ENCODE measurements around the gene ERBB2.

ERBB2 gene

DNA sequence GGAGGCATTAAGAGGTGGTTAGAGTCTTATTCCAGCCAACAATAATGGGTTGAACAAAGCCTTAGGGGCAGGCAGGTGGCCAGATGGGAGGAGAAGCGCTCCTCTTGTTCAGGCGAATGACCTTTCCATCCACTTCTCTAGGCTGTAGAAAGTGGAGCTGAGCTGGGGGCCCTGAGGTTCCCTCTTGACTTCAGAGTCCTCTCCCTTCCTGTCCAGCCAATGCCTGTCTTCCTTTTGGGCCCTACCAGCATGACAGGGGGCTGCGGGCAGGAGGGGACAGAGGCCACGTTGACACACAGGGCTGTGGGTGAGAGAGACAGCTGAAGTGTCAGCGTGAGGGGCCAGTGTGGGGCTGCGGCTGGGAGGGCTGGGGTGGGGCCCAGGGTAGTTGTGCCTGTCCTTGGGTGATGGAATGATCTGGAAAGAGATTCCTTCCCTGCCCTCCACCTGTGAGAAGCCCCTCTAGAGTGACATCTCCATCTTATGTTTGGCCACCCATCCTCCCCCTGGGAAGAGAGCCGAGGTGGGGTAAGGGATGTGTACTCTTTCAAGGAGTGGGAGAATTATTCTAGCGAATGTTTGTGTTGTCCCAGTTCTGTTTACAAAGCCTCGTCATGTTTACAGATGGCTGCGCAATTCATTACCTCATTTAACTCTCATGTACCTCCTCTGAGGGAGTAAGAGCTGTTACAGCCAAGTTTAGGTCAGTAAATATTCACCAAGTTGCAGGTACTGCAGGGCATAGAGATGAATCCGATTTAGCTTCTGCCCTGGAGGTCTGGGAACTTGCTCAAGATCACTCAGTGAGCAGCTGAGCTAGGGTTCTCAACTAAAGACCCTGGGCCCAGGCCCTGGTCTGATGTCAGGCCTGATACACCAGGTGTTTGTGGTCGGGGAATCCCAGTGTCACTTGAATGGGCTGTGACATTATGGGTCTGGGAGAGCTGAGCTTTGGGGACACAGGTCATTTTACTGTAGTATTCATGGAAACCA is 3.3 kb downstream of the ERBB2 start:
- Histone ChIP-seq H3K4me1 (ENCODE audit: low read length) (peaks cover 27% of the 10 kb centered on the region), H3F3A (ENCODE audit: insufficient read depth, low read length) (no peaks in the 10 kb centered on the region), H3K9me3 (replicated peaks; ENCODE audit: insufficient read depth, low read length) (no peaks in the 10 kb centered on the region), H3K4me2 (ENCODE audit: low read depth, low read length) (peak overlapping the region; percentile 38; the same call in 1 of the 2 replicates), H3K27me3 (replicated peaks; ENCODE audit: insufficient read depth, low read length) (no peaks in the 10 kb centered on the region), H3K9ac (ENCODE audit: low read length) (no peak overlapping the region; the same call in 1 of the 2 replicates), H2AFZ (ENCODE audit: low read length) (peak overlapping the region; percentile 33), H3K27ac (ENCODE audit: low read length) (peak overlapping the region; percentile 61; the same call in 1 of the 2 replicates), H3K36me3 (replicated peaks; ENCODE audit: insufficient read depth, low read length) (no peaks in the 10 kb centered on the region), H4K20me1 (ENCODE audit: insufficient read depth, low read length) (no peaks in the 10 kb centered on the region), H3K4me3 (ENCODE audit: low read length) (no peak overlapping the region), H3K79me2 (ENCODE audit: low read length) (no peaks in the 10 kb centered on the region), H3K9me2 (replicated peaks; ENCODE audit: insufficient read depth, low read length) (no peaks in the 10 kb centered on the region)
- peak; percentile 78 for DNase-seq
- no peak for TF ChIP-seq EZH2 (optimal IDR thresholded peaks at IDR 0.05; ENCODE audit: low read depth, low read length)
- no peak for TF ChIP-seq EZH2phosphoT487 (IDR thresholded peaks at IDR 0.05; ENCODE audit: low read length)
- TF ChIP-seq, protein P1, sequence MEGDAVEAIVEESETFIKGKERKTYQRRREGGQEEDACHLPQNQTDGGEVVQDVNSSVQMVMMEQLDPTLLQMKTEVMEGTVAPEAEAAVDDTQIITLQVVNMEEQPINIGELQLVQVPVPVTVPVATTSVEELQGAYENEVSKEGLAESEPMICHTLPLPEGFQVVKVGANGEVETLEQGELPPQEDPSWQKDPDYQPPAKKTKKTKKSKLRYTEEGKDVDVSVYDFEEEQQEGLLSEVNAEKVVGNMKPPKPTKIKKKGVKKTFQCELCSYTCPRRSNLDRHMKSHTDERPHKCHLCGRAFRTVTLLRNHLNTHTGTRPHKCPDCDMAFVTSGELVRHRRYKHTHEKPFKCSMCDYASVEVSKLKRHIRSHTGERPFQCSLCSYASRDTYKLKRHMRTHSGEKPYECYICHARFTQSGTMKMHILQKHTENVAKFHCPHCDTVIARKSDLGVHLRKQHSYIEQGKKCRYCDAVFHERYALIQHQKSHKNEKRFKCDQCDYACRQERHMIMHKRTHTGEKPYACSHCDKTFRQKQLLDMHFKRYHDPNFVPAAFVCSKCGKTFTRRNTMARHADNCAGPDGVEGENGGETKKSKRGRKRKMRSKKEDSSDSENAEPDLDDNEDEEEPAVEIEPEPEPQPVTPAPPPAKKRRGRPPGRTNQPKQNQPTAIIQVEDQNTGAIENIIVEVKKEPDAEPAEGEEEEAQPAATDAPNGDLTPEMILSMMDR (IDR thresholded peaks at IDR 0.05; ENCODE audit: low read length): no peak

DNA sequence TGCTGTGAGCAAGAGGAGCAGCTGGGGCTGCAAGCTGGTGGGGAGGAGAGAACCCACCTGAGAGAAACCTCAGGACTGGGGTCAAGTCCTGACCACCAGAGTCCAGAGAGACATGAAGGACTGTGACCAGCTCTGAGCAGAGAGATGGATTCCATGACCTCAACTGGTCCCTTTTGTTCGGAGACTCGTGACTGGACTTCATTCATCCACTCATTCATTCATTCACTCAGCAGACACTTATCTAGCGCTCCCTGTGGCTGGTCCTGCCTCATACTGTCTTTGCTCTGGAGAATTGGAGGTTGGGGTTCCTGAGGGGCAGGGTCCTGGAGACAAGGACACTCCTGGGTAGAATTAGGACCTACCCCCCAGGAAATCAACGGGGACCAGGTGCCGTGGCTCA is 4.0 kb downstream of the ERBB2 start:
- TF ChIP-seq, protein P1 (IDR thresholded peaks at IDR 0.05; ENCODE audit: low read length): no peak
- TF ChIP-seq EZH2phosphoT487 (IDR thresholded peaks at IDR 0.05; ENCODE audit: low read length) (no peak), EZH2 (optimal IDR thresholded peaks at IDR 0.05; ENCODE audit: low read depth, low read length) (no peak)
- H2AFZ ChIP-seq (ENCODE audit: low read length): peak overlapping the region; percentile 33
- H4K20me1 ChIP-seq (ENCODE audit: insufficient read depth, low read length): no peaks in the 10 kb centered on the region
- H3K27me3 ChIP-seq (replicated peaks; ENCODE audit: insufficient read depth, low read length): no peaks in the 10 kb centered on the region
- H3K27ac ChIP-seq (ENCODE audit: low read length): peak overlapping the region; percentile 61; the same call in 1 of the 2 replicates
- H3K4me1 ChIP-seq (ENCODE audit: low read length): peaks cover 27% of the 10 kb centered on the region
- no peak overlapping the region for H3K4me3 ChIP-seq (ENCODE audit: low read length)
- no peak overlapping the region; the same call in 1 of the 2 replicates for H3K9ac ChIP-seq (ENCODE audit: low read length)
- H3F3A ChIP-seq (ENCODE audit: insufficient read depth, low read length): no peaks in the 10 kb centered on the region
- no peaks in the 10 kb centered on the region for H3K79me2 ChIP-seq (ENCODE audit: low read length)
- H3K4me2 ChIP-seq (ENCODE audit: low read depth, low read length): peak overlapping the region; percentile 38; the same call in 1 of the 2 replicates
- H3K9me3 ChIP-seq (replicated peaks; ENCODE audit: insufficient read depth, low read length): no peaks in the 10 kb centered on the region
- H3K9me2 ChIP-seq (replicated peaks; ENCODE audit: insufficient read depth, low read length): no peaks in the 10 kb centered on the region
- no peak for DNase-seq
- no peaks in the 10 kb centered on the region for H3K36me3 ChIP-seq (replicated peaks; ENCODE audit: insufficient read depth, low read length)

DNA sequence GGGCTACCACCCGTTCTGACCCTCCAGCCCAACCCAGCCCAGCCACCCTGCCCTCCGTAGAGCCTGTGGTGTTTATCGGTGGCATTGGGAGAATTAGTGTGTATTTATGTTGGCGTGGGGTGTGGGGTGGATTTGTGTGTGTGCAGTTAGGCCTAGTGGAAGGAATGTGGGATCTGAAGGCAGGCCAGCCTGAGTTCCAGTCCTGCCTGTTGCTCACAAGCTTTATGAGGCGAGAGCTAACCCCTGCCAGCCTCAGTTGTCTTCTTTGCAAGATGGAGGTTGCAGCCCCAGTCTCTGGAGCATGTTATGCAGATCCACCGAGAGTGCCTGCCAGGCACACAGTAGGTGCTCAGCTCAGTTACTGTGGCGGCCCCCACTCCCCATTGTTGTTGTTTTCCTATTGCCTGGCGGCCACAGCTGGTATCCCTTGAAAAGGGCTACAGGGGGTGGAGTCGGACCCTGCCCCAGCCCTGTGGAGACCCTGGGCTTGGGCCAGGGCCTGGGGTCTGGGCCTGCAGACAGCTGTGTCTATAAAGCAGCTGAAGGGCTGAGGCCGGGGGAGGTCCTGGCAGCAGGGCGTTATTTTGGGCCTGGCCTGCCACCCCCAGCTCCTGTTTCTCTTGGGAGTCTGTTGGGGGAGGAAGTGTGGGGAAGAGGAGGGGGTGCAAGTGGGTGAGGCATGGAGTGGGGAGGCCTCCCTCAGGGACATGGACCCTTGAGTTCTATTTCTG is 5.1 kb downstream of the ERBB2 start:
- Histone ChIP-seq H3K9me3 (replicated peaks; ENCODE audit: insufficient read depth, low read length) (no peaks in the 10 kb centered on the region), H4K20me1 (ENCODE audit: insufficient read depth, low read length) (no peaks in the 10 kb centered on the region), H3K79me2 (ENCODE audit: low read length) (no peaks in the 10 kb centered on the region), H3K27me3 (replicated peaks; ENCODE audit: insufficient read depth, low read length) (no peaks in the 10 kb centered on the region), H2AFZ (ENCODE audit: low read length) (no peak overlapping the region), H3K9me2 (replicated peaks; ENCODE audit: insufficient read depth, low read length) (no peaks in the 10 kb centered on the region), H3F3A (ENCODE audit: insufficient read depth, low read length) (no peaks in the 10 kb centered on the region), H3K9ac (ENCODE audit: low read length) (no peak overlapping the region), H3K4me2 (ENCODE audit: low read depth, low read length) (no peak overlapping the region), H3K4me3 (ENCODE audit: low read length) (no peak overlapping the region), H3K4me1 (ENCODE audit: low read length) (peaks cover 27% of the 10 kb centered on the region), H3K36me3 (replicated peaks; ENCODE audit: insufficient read depth, low read length) (no peaks in the 10 kb centered on the region), H3K27ac (ENCODE audit: low read length) (no peak overlapping the region)
- no peak for DNase-seq
- TF ChIP-seq, protein P1 (IDR thresholded peaks at IDR 0.05; ENCODE audit: low read length): no peak
- no peak for TF ChIP-seq EZH2 (optimal IDR thresholded peaks at IDR 0.05; ENCODE audit: low read depth, low read length)
- TF ChIP-seq EZH2phosphoT487 (IDR thresholded peaks at IDR 0.05; ENCODE audit: low read length): no peak
